B cell (primary cell): Measurements from ENCODE around the gene TM9SF4. TPM values are rescaled to one million over a fixed set of nuclear protein-coding genes. Genes with fewer than 3 reads are reported as not detected.
"Not testable (repeated sequence)": the region's sequence is repeated elsewhere in the genome, so short reads cannot be mapped to it uniquely, and the experiment has no call there.

Experiments used
- ATAC-seq: fragments of 200-7000 bp; cut with Tn5 transposase; one replicate; pipeline ENCODE4 v1.10.0; 2021; ENCODE audit warnings: low read depth, mild to moderate bottlenecking, moderate number of reproducible peaks, moderate library complexity
- CTCF ChIA-PET: fragments of 350-600 bp; sonication (Branson Sonifier 250); formaldehyde crosslinking; loops from one replicate; lab custom pipeline; 2021; ENCODE audit warnings: antibody characterized with exemption, inconsistent platforms; lab: Charles Lee
- POLR2A ChIA-PET: fragments of 350-600 bp; sonication (Branson Sonifier 250); formaldehyde crosslinking; loops from one replicate; lab custom pipeline; 2021; ENCODE audit warnings: antibody characterized with exemption; lab: Charles Lee
- DNase-seq: peaks from one replicate; pipeline ENCODE4 v3.0.0; 2013
- H2AFZ ChIP-seq: 2 replicates; pipeline ENCODE4 v1.6.1; 2012; ENCODE audit warnings: mild to moderate bottlenecking, low read depth, low read length; ENCODE audit not compliant: insufficient read depth, poor library complexity, severe bottlenecking
- H3K27ac ChIP-seq, 2 donors: 1 replicate in 1 of 2; 2 replicates in 1 of 2; pipeline ENCODE4 v1.5.1; 2012 to 2013; ENCODE audit warnings: low read length in 2 of 2, mild to moderate bottlenecking in 2 of 2, moderate library complexity in 1 of 2
- H3K27me3 ChIP-seq, 4 experiments: fragments of 200-600 bp in 1 of 4; sonication (generic) in 1 of 4; replicated peaks in 1 of 4; 1 replicate in 2 of 4; 2 replicates in 2 of 4; pipeline versions ENCODE4 v1.6.1 to v1.7.0; 2013 to 2016; ENCODE audit warnings: low read length in 3 of 4, mild to moderate bottlenecking in 2 of 4, mixed read lengths in 1 of 4, moderate library complexity in 1 of 4; ENCODE audit not compliant: insufficient read depth in 4 of 4, control insufficient read depth in 3 of 4; ENCODE audit errors: control extremely low read depth in 1 of 4
- H3K36me3 ChIP-seq, 2 experiments: replicated peaks in 1 of 2; 1 replicate in 1 of 2; 2 replicates in 1 of 2; pipeline versions ENCODE4 v1.6.1 to v1.7.1; 2013; ENCODE audit warnings: low read length in 1 of 2; ENCODE audit not compliant: insufficient read depth in 2 of 2, control insufficient read depth in 1 of 2; ENCODE audit errors: control extremely low read depth in 1 of 2, extremely low read depth in 1 of 2
- H3K4me1 ChIP-seq, 2 donors: fragments of 200-600 bp in 1 of 2; sonication (generic) in 1 of 2; 1 replicate in 1 of 2; 2 replicates in 1 of 2; pipeline versions ENCODE4 v1.5.1 to v1.6.1; 2013 to 2017; ENCODE audit warnings: low read length in 2 of 2; ENCODE audit not compliant: control insufficient read depth in 2 of 2, insufficient read depth in 2 of 2
- H3K4me2 ChIP-seq: replicated peaks from 2 replicates; pipeline ENCODE3; 2012; ENCODE audit warnings: mild to moderate bottlenecking, low read depth, low read length; ENCODE audit not compliant: poor library complexity, severe bottlenecking
- H3K4me3 ChIP-seq, 5 experiments: fragments of 200-600 bp in 1 of 5; sonication (generic) in 1 of 5; 1 replicate in 3 of 5; 2 replicates in 2 of 5; pipeline versions ENCODE4 v1.5.1 to v1.7.0; 2011 to 2016; ENCODE audit warnings: low read length in 4 of 5, mild to moderate bottlenecking in 4 of 5, low read depth in 2 of 5, control low read depth in 1 of 5, moderate library complexity in 1 of 5; ENCODE audit not compliant: insufficient read depth in 1 of 5; ENCODE audit errors: control extremely low read depth in 1 of 5, extremely low read depth in 1 of 5
- H3K79me2 ChIP-seq: fragments of 200-600 bp; sonication (generic); one replicate; pipeline ENCODE4 v1.6.0; 2016; ENCODE audit warnings: low read length; ENCODE audit not compliant: control insufficient read depth, insufficient read depth
- H3K9ac ChIP-seq: fragments of 200-600 bp; sonication (generic); 2 replicates; pipeline ENCODE4 v1.6.1; 2017; ENCODE audit warnings: mild to moderate bottlenecking, low read length, moderate library complexity
- H3K9me3 ChIP-seq, 3 donors: one replicate each; pipeline versions ENCODE4 v1.6.1 to v1.7.1; 2013; ENCODE audit warnings: low read length in 2 of 3; ENCODE audit not compliant: control insufficient read depth in 2 of 3, insufficient read depth in 1 of 3; ENCODE audit errors: control extremely low read depth in 1 of 3
- H4K20me1 ChIP-seq: 2 replicates; pipeline ENCODE4 v1.6.0; 2012; ENCODE audit warnings: mild to moderate bottlenecking, low read length; ENCODE audit not compliant: insufficient read depth, control insufficient read depth, poor library complexity, severe bottlenecking
- H3K27ac Mint-ChIP-seq: one replicate; pipeline ENCODE4 v1.8.0; 2021; ENCODE audit warnings: mixed read lengths
- H3K27me3 Mint-ChIP-seq: one replicate; pipeline ENCODE4 v1.8.0; 2021; ENCODE audit warnings: mixed read lengths
- H3K4me1 Mint-ChIP-seq: one replicate; pipeline ENCODE4 v1.8.0; 2021; ENCODE audit warnings: mixed read lengths
- H3K4me3 Mint-ChIP-seq: one replicate; pipeline ENCODE4 v1.8.0; 2021; ENCODE audit warnings: mixed read lengths
- H3K9me3 Mint-ChIP-seq: one replicate; pipeline ENCODE4 v1.8.0; 2022; ENCODE audit warnings: mixed read lengths; ENCODE audit not compliant: insufficient read depth
- EZH2 ChIP-seq: IDR thresholded peaks from 2 replicates; pipeline ENCODE4 v1.6.1; 2012; ENCODE audit warnings: borderline replicate concordance, low read depth, mild to moderate bottlenecking, moderate library complexity, low read length; ENCODE audit not compliant: insufficient read depth, poor library complexity, severe bottlenecking
- WGBS: methylation state at CpG from one replicate; pipeline ENCODE4 v1.1.5; 2013; ENCODE audit warnings: missing lambda C conversion rate; ENCODE audit not compliant: insufficient coverage; 5-methylcytosine and 5-hydroxymethylcytosine counted together
- intact Hi-C: fragments of 100-400 bp; cut with micrococcal nuclease; formaldehyde crosslinking; loops from one replicate; pipeline ENCODE4 v1.10.0; 2022
- polyA plus RNA-seq: library from polyadenylated mRNA; depleted of rRNA; stranded (reverse); fragments of >200 nt; gene quantifications from 2 replicates; pipeline ENCODE4 v1.2.3, GENCODE V29; 2012
- total RNA-seq, 2 donors: library from RNA; stranded (reverse); fragments of 120-200 nt in 1 of 2; gene quantifications; 1 replicate in 1 of 2; 2 replicates in 1 of 2; pipeline versions ENCODE4 v1.2.3 to v1.2.4, GENCODE V29; 2013 to 2022
- TF ChIP-seq, protein P1 (sequence below): fragments of 200-600 bp; IDR thresholded peaks from one replicate; pipeline ENCODE4 v1.8.0; 2022; ENCODE audit warnings: antibody characterized with exemption, mild to moderate bottlenecking

The TM9SF4 gene
- total and polyA plus RNA-seq, 2 donors (not counting 1 experiment from before 2014, with no cell fraction given) = 23.5 to 53.8 TPM

DNA sequence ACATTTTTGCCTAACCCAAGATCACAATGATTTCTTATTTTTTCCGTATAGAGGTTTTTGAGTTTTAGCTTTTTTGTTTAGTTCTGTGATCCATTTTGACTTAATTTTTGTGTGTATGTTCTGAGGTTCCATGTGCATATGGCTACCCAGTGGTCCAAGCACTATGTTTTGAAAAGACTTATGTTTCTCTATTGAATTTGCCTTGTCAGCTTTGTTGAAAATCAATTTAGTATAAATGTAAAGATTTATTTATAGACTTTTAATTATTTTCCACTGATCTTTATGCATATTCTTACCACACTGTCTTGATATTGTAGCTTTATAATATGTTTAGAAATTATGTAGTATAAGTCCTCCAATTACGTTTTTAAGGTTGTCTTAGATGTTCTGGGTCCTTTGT is 10.2 kb downstream of the TM9SF4 start:
- Mint-ChIP-seq H3K4me1 (peaks cover 26% of the 10 kb centered on the region), H3K27me3 (no peaks in the 10 kb centered on the region), H3K4me3 (no peak overlapping the region), H3K9me3 (no peaks in the 10 kb centered on the region), H3K27ac (no peak overlapping the region)
- Histone ChIP-seq H3K4me1 (peaks cover 4 to 7% of the 10 kb centered on the region in 2 donors), H3K9me3 (no peaks in the 10 kb centered on the region), H3K27me3 (no peaks in the 10 kb centered on the region), H3K27ac (no peak overlapping the region), H4K20me1 (peaks cover 62% of the 10 kb centered on the region), H3K4me3 (no peak overlapping the region), H3K4me2 (no peak overlapping the region), H3K36me3 (peaks cover 0 to 2% of the 10 kb centered on the region in 2 experiments), H3K9ac (no peak overlapping the region), H2AFZ (no peak overlapping the region), H3K79me2 (peaks cover 64% of the 10 kb centered on the region)
- CTCF ChIA-PET = interaction anchor here (0.7 kb wide), 1 partner anchor 19 kb away, joined by 3 read pairs; no protein-coding TSS in a partner anchor
- POLR2A ChIA-PET = no interaction called here
- DNase-seq (no peak), ATAC-seq (no peak)
- no CpG with 5 or more reads among the region's 2 CpGs for WGBS
- intact Hi-C loops = no loop called here
- TF ChIP-seq EZH2 = no peak
- TF ChIP-seq, protein P1, sequence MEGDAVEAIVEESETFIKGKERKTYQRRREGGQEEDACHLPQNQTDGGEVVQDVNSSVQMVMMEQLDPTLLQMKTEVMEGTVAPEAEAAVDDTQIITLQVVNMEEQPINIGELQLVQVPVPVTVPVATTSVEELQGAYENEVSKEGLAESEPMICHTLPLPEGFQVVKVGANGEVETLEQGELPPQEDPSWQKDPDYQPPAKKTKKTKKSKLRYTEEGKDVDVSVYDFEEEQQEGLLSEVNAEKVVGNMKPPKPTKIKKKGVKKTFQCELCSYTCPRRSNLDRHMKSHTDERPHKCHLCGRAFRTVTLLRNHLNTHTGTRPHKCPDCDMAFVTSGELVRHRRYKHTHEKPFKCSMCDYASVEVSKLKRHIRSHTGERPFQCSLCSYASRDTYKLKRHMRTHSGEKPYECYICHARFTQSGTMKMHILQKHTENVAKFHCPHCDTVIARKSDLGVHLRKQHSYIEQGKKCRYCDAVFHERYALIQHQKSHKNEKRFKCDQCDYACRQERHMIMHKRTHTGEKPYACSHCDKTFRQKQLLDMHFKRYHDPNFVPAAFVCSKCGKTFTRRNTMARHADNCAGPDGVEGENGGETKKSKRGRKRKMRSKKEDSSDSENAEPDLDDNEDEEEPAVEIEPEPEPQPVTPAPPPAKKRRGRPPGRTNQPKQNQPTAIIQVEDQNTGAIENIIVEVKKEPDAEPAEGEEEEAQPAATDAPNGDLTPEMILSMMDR = no peak

DNA sequence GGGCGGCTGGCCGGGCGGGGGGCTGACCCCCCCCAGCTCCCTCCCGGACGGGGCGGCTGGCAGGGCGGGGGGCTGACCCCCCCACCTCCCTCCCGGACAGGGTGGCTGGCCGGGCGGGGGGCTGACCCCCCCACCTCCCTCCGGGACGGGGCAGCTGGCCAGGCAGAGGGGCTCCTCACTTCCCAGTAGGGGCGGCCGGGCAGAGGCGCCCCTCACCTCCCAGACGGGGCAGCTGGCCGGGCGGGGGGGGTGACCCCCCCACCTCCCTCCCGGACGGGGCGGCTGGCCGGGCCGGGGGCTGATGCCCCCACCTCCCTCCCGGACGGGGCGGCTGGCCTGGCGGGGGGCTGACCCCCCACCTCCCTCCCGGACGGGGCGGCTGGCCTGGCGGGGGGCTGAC is 12.4 kb downstream of the TM9SF4 start:
- H3K27ac ChIP-seq, H3K9ac ChIP-seq, H3K4me2 ChIP-seq, H3K36me3 ChIP-seq, H3K9me3 Mint-ChIP-seq, H3K27me3 Mint-ChIP-seq, POLR2A ChIA-PET, H3K4me3 ChIP-seq, CTCF ChIA-PET, H2AFZ ChIP-seq, DNase-seq, H3K27me3 ChIP-seq, H3K27ac Mint-ChIP-seq, intact Hi-C loops, ATAC-seq, H3K9me3 ChIP-seq, H3K4me3 Mint-ChIP-seq, H3K4me1 ChIP-seq: not testable (repeated sequence)
- Histone ChIP-seq H4K20me1 (peaks cover 62% of the 10 kb centered on the region), H3K79me2 (peaks cover 62% of the 10 kb centered on the region)
- H3K4me1 Mint-ChIP-seq = peaks cover 25% of the 10 kb centered on the region
- WGBS = no CpG with 5 or more reads among the region's 31 CpGs
